Mesenchymal stem cell (in vitro differentiated cells and primary cell): Measurements from ENCODE around the gene KISS1R.

Source experiments
- DNase-seq: peaks from one replicate; pipeline ENCODE4 v3.0.0-alpha.2; 2013
- H2AFZ ChIP-seq: one replicate; pipeline ENCODE4 v1.6.1; 2013; ENCODE audit warnings: low read depth, mild to moderate bottlenecking, control low read depth, inconsistent platforms, low read length, moderate library complexity
- H2AK5ac ChIP-seq: 2 replicates; pipeline ENCODE4 v1.6.1; 2013; ENCODE audit warnings: low read length, moderate library complexity, mild to moderate bottlenecking, inconsistent platforms; ENCODE audit not compliant: severe bottlenecking
- H2BK120ac ChIP-seq: one replicate; pipeline ENCODE4 v1.6.1; 2013; ENCODE audit warnings: low read depth, mild to moderate bottlenecking, inconsistent platforms, low read length, moderate library complexity
- H2BK12ac ChIP-seq, 2 experiments: one replicate each; pipeline ENCODE4 v1.6.1; 2013; ENCODE audit warnings: inconsistent platforms in 2 of 2, low read length in 2 of 2, mild to moderate bottlenecking in 2 of 2, moderate library complexity in 2 of 2, control low read depth in 1 of 2
- H2BK15ac ChIP-seq: one replicate; pipeline ENCODE4 v1.6.1; 2013; ENCODE audit warnings: mild to moderate bottlenecking, low read depth, inconsistent platforms; ENCODE audit not compliant: poor library complexity, severe bottlenecking
- H2BK5ac ChIP-seq: 2 replicates; pipeline ENCODE4 v1.6.1; 2013; ENCODE audit warnings: low read depth, mild to moderate bottlenecking, low read length, control low read depth, inconsistent platforms; ENCODE audit not compliant: poor library complexity, severe bottlenecking
- H3K14ac ChIP-seq, 2 experiments: one replicate each; pipeline ENCODE4 v1.6.1; 2013; ENCODE audit warnings: inconsistent platforms in 2 of 2, low read length in 2 of 2, control low read depth in 1 of 2, mild to moderate bottlenecking in 1 of 2, moderate library complexity in 1 of 2
- H3K18ac ChIP-seq, 2 experiments: one replicate each; pipeline ENCODE4 v1.6.1; 2013; ENCODE audit warnings: inconsistent platforms in 2 of 2, low read length in 2 of 2, control low read depth in 1 of 2, low read depth in 1 of 2, mild to moderate bottlenecking in 1 of 2
- H3K23ac ChIP-seq, 2 experiments: one replicate each; pipeline ENCODE4 v1.6.1; 2013; ENCODE audit warnings: inconsistent platforms in 2 of 2, low read length in 2 of 2, mild to moderate bottlenecking in 2 of 2, moderate library complexity in 2 of 2, control low read depth in 1 of 2
- H3K27ac ChIP-seq: 2 replicates; pipeline ENCODE4 v1.5.1; 2013; ENCODE audit warnings: mild to moderate bottlenecking, moderate library complexity, low read length, control low read depth, inconsistent platforms; ENCODE audit not compliant: poor library complexity, severe bottlenecking
- H3K27me3 ChIP-seq, 2 experiments: 2 replicates each; pipeline versions ENCODE4 v1.6.1 to v1.7.0; 2013; ENCODE audit warnings: low read length in 2 of 2, mild to moderate bottlenecking in 2 of 2, moderate library complexity in 2 of 2, control low read depth in 1 of 2, inconsistent platforms in 1 of 2; ENCODE audit not compliant: control insufficient read depth in 1 of 2, insufficient read depth in 1 of 2
- H3K36me3 ChIP-seq, 2 experiments: 2 replicates each; pipeline versions ENCODE4 v1.6.1 to v1.7.0; 2013; ENCODE audit warnings: low read length in 2 of 2, control low read depth in 1 of 2, inconsistent platforms in 1 of 2, low read depth in 1 of 2, mild to moderate bottlenecking in 1 of 2; ENCODE audit not compliant: insufficient read depth in 2 of 2, control insufficient read depth in 1 of 2
- H3K4ac ChIP-seq, 2 experiments: one replicate each; pipeline ENCODE4 v1.6.1; 2013; ENCODE audit warnings: inconsistent platforms in 2 of 2, low read length in 2 of 2, mild to moderate bottlenecking in 2 of 2, moderate library complexity in 2 of 2, control low read depth in 1 of 2, low read depth in 1 of 2
- H3K4me1 ChIP-seq: 2 replicates; pipeline ENCODE4 v1.6.1; 2013; ENCODE audit warnings: low read depth, low read length, control low read depth; ENCODE audit not compliant: control insufficient read depth, insufficient read depth
- H3K4me2 ChIP-seq: 2 replicates; pipeline ENCODE4 v1.6.1; 2013; ENCODE audit warnings: low read length, mild to moderate bottlenecking, inconsistent platforms; ENCODE audit not compliant: poor library complexity, severe bottlenecking
- H3K4me3 ChIP-seq, 2 experiments: 2 replicates each; pipeline versions ENCODE4 v1.5.1 to v1.7.0; 2013; ENCODE audit warnings: low read length in 2 of 2, mild to moderate bottlenecking in 2 of 2, control low read depth in 1 of 2, low read depth in 1 of 2; ENCODE audit not compliant: insufficient read depth in 1 of 2
- H3K79me1 ChIP-seq: replicated peaks from 2 replicates; pipeline ENCODE4 v1.6.1; 2013; ENCODE audit warnings: mild to moderate bottlenecking, control low read depth, low read length, inconsistent platforms; ENCODE audit not compliant: poor library complexity, severe bottlenecking
- H3K9ac ChIP-seq: 2 replicates; pipeline ENCODE4 v1.7.0; 2013; ENCODE audit warnings: mild to moderate bottlenecking, low read length, moderate library complexity
- H3K9me3 ChIP-seq: 2 replicates; pipeline ENCODE4 v1.7.0; 2013; ENCODE audit warnings: mild to moderate bottlenecking, low read length; ENCODE audit not compliant: control insufficient read depth
- H4K8ac ChIP-seq: one replicate; pipeline ENCODE4 v1.6.1; 2013; ENCODE audit warnings: inconsistent platforms, mild to moderate bottlenecking, low read length, moderate library complexity
- H4K91ac ChIP-seq: one replicate; pipeline ENCODE4 v1.6.1; 2013; ENCODE audit warnings: mild to moderate bottlenecking, low read length, inconsistent platforms
- WGBS: methylation state at CpG from one replicate; pipeline ENCODE4 v1.1.7; 2013; ENCODE audit warnings: mixed read lengths; 5-methylcytosine and 5-hydroxymethylcytosine counted together

Gene KISS1R

GRCh38 chr19:879711-880438 lies 37.3 kb upstream of the KISS1R start:
- no peak overlapping the region for H3K18ac ChIP-seq
- H3K27me3 ChIP-seq = no peaks in the 10 kb centered on the region
- no peak overlapping the region for H4K91ac ChIP-seq
- no peak overlapping the region for H2AFZ ChIP-seq
- H3K27ac ChIP-seq = no peak overlapping the region
- H3K14ac ChIP-seq = no peak overlapping the region
- H2BK12ac ChIP-seq = no peak overlapping the region
- 95% methylated on average over 31 of the region's 37 CpGs for WGBS
- H3K9ac ChIP-seq = no peak overlapping the region
- H3K4ac ChIP-seq = no peak overlapping the region
- peaks cover 29% of the 10 kb centered on the region for H3K79me1 ChIP-seq
- peaks cover 24% of the 10 kb centered on the region for H3K4me1 ChIP-seq
- H3K9me3 ChIP-seq = no peaks in the 10 kb centered on the region
- H3K23ac ChIP-seq = no peak overlapping the region
- H2BK120ac ChIP-seq = no peak overlapping the region
- H2BK15ac ChIP-seq = no peak overlapping the region
- H4K8ac ChIP-seq = no peak overlapping the region
- no peak overlapping the region for H3K4me2 ChIP-seq
- DNase-seq = no peak
- H3K4me3 ChIP-seq = no peak overlapping the region
- H3K36me3 ChIP-seq = peaks cover 55 to 97% of the 10 kb centered on the region in 2 experiments
- no peak overlapping the region for H2BK5ac ChIP-seq
- H2AK5ac ChIP-seq = no peak overlapping the region

GRCh38 chr19:881385-882071 lies 35.6 kb upstream of the KISS1R start:
- no peak overlapping the region for H3K14ac ChIP-seq
- H2BK5ac ChIP-seq = no peak overlapping the region

GRCh38 chr19:882871-883497 lies 34.1 kb upstream of the KISS1R start:
- Histone ChIP-seq H4K91ac (no peak overlapping the region), H3K14ac (no peak overlapping the region), H3K4me2 (no peak overlapping the region), H3K4me3 (no peak overlapping the region), H2AFZ (no peak overlapping the region), H2BK15ac (no peak overlapping the region), H3K18ac (no peak overlapping the region), H2BK120ac (no peak overlapping the region), H3K4me1 (peaks cover 18% of the 10 kb centered on the region), H3K79me1 (peaks cover 43% of the 10 kb centered on the region), H2BK12ac (no peak overlapping the region), H2AK5ac (no peak overlapping the region), H2BK5ac (no peak overlapping the region), H3K27me3 (no peaks in the 10 kb centered on the region), H3K36me3 (peaks cover 56 to 92% of the 10 kb centered on the region in 2 experiments), H3K9me3 (no peaks in the 10 kb centered on the region), H4K8ac (no peak overlapping the region), H3K4ac (no peak overlapping the region), H3K23ac (no peak overlapping the region), H3K9ac (no peak overlapping the region), H3K27ac (no peak overlapping the region)
- no peak for DNase-seq
- WGBS = 96% methylated on average over 19 of the region's 30 CpGs

More at GRCh38 chr19:881385-882071, 35.6 kb upstream of the KISS1R start:
- H3K27me3 ChIP-seq = no peaks in the 10 kb centered on the region
- H3K4me3 ChIP-seq = no peak overlapping the region
- no peak overlapping the region for H3K4me2 ChIP-seq
- H3K27ac ChIP-seq = no peak overlapping the region
- no peak overlapping the region for H3K4ac ChIP-seq
- no peaks in the 10 kb centered on the region for H3K9me3 ChIP-seq
- no peak overlapping the region for H2AK5ac ChIP-seq
- H3K36me3 ChIP-seq = peaks cover 53 to 97% of the 10 kb centered on the region in 2 experiments
- H4K8ac ChIP-seq = no peak overlapping the region
- WGBS = 98% methylated on average over 34 of the region's 34 CpGs
- peaks cover 42% of the 10 kb centered on the region for H3K79me1 ChIP-seq
- no peak overlapping the region for H4K91ac ChIP-seq
- H2BK12ac ChIP-seq = no peak overlapping the region
- H3K23ac ChIP-seq = no peak overlapping the region
- H3K18ac ChIP-seq = no peak overlapping the region
- H2BK120ac ChIP-seq = no peak overlapping the region
- H2AFZ ChIP-seq = no peak overlapping the region
- DNase-seq = no peak
- H2BK15ac ChIP-seq = no peak overlapping the region
- H3K4me1 ChIP-seq = peaks cover 19% of the 10 kb centered on the region
- no peak overlapping the region for H3K9ac ChIP-seq

- Histone ChIP-seq H2BK12ac (no peak overlapping the region), H2BK5ac (no peak overlapping the region), H2AFZ (no peak overlapping the region), H3K4ac (no peak overlapping the region), H2BK15ac (no peak overlapping the region), H3K36me3 (peaks cover 60 to 91% of the 10 kb centered on the region in 2 experiments), H3K4me2 (no peak overlapping the region), H4K8ac (no peak overlapping the region), H3K14ac (no peak overlapping the region), H4K91ac (peak overlapping the region; percentile 12), H3K9ac (no peak overlapping the region), H2AK5ac (no peak overlapping the region), H3K9me3 (no peaks in the 10 kb centered on the region), H3K79me1 (peaks cover 46% of the 10 kb centered on the region), H3K23ac (no peak overlapping the region), H3K27ac (no peak overlapping the region), H3K4me1 (peaks cover 16% of the 10 kb centered on the region), H3K27me3 (no peaks in the 10 kb centered on the region), H3K4me3 (no peak overlapping the region), H3K18ac (no peak overlapping the region), H2BK120ac (no peak overlapping the region)
- DNase-seq = no peak
- WGBS = 87% methylated on average over 21 of the region's 22 CpGs
These were observed 33.4 kb upstream of the KISS1R start for GRCh38 chr19:883661-884211.
